T-helper 22 cell (primary cell): ENCODE results near the gene RPL7L1.
A peak's percentile ranks its signal among the peaks of the same experiment; 100 is the strongest.
"Not testable (repeated sequence)": the region's sequence is repeated elsewhere in the genome, so short reads cannot be mapped to it uniquely, and the experiment has no call there.

Experiments used
- DNase-seq: peaks from one replicate; pipeline ENCODE4 v3.0.0-alpha.2; 2020; ENCODE audit warnings: low read depth

RPL7L1 gene

DNA sequence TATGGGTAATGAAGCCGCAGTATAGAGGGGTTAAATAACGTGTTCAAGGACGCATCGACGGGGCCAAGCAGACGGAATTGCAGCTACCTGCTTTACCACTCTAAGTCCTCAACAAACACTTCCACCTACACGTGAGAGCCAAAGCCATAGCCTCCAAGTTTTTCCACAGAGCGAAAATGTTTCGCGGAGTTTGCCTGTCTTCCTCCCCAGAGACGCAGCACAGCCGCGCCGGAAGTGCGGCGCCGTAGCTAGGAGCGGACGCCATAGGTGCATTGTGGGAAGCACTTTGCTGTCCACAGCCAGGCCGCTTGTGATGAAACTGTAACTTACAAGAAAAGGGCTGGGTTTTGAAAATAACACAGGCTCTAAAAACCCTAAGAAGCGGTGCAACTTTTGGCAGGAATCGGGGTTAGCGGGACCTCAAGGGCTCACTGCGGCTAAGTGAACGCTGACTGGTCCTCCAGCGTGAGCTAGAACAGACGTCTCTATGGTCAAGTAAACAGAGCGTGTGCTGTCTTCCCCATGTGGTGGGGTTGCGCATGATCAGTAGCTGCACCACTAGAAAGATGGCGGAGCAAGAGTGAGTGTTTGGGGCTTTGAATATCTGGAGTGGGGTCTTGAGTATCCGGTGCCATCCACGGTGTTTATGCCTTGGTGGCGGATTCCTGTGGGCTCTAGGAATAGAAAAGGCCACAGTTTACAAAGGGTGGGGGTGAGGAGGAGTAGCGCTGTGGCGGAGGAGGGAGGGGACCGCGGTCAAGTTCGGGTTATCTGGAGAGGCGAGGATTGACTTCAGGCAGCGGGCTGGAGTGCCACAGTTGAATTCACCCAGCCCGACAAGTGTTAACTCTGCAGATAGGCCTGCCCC is at the start of gene RPL7L1:
Gene RPL7L1, plus strand, starts transcription at position 245 of the 868 bp plus-strand sequence. Its CDS starts 295 bp downstream, at position 540.
- peak; percentile 77 for DNase-seq

DNA sequence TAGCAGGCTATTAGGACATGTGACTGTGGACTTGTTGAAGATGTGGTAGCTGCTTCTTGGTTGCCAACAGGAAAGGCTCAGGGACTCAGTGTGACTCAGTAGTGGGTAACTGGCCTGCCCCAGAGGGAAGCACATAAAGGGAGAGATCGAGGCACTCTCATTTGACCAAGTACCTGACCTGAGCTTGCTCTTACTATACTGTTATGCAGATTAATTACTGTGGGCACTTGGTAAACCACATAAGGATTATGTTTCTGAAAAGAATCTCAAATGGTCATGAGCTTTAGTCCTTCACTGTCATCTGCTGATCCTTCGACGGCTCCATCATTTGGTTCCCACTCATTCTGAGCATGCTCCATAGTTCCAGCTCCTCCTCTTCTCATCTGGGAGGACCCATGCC is 48.2 kb upstream of the RPL7L1 start:
- DNase-seq, result no peak

DNA sequence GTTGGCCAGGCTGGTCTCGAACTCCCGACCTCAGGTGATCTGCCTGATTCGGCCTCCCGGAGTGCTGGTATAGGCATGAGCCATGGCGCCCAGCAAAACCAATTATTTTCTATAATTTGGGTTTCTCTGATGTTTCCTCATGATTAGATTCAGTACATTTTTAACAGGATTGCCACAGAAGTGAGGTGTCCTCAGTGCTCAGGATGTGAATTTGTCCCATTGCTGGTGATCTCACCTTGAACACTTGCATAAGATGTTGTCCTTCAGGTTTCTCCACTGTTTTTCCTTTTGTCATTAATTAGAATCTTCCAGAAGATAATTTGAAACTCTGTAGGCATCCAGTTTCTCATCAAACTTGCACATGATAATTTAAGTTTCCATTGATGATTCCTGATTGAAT is 45.4 kb upstream of the RPL7L1 start:
- DNase-seq, result no peak

DNA sequence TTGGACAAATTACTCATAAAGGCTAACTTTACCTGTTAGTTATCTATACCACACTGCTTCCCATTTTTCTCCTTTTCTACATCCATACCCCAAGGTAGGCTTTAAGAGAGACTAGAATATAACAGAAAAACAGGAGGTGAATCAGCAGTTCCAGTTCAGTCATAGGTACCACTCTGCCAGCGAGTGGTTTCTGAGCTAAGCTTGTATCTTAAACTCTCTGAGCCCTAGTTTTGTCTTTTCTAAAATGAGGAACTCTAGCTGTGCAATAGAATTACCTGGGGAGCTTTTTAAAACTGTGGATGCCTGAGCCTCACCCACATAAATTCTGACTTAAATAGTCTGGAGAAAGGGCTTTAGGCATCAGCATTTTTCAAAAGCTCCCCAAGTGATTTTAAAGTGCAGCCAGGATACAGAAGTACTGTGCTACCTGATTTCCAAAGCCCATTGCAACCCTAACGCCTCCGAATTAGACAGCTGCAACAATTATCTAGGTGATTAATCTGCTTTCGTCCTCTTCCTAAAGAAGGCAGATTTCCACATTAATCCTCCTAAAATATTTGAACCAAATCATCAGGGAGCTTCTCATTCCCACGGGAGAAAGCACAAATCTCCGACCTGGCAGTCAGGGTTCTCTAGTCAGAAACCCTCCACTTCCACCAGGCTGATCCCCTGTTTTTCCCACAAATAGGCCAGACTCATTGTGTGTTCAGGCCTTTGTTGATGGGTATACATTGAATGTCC is 37.4 kb upstream of the RPL7L1 start:
- no peak for DNase-seq

DNA sequence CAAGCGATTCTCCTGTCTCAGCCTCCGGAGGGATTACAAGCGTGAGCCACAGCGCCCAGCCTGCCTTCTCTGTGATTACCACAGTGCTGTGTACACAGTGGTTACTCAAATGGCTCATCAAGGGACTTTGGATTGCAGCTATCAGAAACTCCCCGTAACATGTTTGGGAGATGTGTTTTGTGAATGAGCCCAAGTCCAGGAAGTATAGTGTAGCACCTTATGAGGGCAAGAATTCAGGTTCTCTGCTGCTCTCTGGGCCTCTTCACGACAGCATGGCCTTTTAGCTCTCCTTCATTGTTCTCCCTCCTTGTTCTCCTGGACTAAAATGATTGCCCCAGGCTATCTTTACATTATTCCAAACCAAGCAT is 34.1 kb upstream of the RPL7L1 start:
- DNase-seq, result no peak

DNA sequence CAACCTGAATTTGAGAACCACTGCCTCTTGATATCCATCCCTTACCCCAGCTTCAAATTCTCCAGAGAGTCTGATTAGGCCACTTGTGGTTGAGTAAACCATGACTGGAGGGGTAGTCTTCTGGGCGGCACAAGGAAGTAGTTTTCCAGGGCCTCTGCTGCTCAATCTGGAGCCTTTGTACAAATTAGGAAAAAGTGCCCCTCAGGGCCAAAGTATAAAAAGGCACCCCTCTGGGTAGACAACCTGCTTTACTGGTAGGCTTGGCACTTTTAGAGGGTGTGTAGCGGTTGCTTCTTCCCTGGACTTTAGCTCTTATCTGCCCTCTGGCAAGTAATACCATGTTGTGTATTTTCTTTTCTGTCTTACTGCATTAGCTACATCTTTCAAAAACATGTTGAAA is 32.9 kb upstream of the RPL7L1 start:
- no peak for DNase-seq

DNA sequence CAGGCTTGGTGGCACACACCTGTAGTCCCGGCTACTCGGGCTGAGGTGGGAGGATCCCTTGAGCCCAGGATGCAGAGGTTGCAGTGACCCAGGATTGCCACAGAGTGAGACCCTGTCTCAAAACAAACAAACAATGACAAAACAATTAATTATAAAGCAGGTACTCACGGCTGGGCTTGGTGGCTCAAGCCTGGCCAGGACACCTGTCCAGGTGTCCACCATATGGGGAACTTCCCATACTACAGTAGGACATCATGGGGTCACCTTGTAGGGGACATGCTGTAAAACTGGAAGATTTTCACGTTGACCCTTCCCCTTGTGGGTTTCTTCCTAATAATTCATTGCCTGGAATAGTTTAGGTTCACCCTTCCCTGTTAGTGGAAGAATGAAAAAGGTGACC is 30.7 kb upstream of the RPL7L1 start:
- DNase-seq, result no peak

DNA sequence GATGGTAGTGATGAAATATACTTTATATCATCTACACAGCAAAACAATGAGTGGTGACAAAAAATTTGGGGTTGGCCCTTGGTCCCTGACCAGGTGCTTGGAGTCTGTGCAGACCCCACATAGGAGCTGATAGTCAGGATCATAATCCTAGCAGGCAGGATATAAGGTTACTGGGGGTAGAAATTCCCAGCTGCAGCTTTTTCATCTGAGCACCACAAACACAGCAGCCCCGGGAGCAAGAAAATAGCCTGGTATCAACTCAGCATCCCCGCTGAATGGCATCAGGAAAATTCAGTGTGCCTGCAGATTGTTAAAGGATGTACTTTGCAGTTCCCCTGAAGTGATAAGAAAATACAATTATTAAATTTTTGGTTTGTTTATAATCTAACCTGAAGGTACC is 27.8 kb upstream of the RPL7L1 start:
- no peak for DNase-seq

DNA sequence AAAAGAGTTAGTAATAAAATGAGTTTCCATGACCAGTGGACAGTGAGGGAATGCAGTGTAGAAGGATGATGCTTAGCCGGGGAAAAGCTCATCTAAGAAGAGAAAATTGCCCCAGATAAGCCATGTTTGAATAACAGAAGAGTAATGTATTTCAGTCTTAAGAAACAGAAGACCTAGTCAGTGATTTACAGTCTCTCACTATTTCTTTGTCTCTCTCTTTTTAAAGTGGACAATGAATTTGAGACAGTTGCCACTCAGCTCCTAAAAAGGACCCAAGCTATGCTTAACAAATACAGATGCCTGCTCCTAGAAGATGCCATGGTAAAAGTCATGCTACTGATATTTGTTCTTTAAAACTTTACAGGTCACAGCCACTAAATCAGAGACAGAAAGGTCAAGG is 19.4 kb upstream of the RPL7L1 start:
- DNase-seq, result no peak

DNA sequence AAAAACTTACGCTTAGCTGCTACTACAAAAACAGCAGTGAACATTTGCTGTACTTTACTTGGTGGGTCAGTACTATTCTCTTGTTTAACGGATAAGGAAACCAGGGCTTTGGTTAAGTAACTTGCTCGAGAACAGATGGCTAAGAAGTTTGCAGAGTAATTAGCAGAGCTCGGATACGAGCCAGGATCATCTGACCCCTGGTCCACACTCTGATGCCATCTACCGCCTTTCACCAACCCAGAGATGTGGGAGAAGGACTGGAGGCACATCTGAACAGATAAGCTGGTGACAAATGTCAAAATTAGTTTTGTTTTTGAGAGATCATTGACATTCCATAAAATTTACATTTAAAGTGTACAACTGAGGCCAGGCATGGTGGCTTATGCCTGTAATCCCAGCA is 18.9 kb upstream of the RPL7L1 start:
- no peak for DNase-seq

DNA sequence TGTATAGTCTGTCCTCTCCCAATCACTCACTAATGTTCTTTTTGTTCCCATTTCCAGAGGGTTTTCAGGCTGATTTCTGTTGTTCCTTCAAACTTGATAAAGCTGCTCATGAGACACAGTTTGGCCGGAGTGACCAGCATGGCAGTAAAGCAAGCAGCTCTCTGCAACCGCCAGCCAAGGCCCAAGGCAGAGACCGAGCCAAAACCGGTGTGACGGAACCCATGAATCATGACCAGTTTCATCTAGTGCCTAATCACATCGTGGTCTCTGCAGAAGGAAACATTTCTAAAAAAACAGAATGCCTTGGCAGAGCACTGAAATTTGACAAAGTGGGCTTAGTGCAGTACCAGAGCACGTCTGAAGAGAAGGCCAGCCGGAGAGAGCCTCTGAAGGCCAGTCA is 14.8 kb upstream of the RPL7L1 start:
- no peak for DNase-seq

DNA sequence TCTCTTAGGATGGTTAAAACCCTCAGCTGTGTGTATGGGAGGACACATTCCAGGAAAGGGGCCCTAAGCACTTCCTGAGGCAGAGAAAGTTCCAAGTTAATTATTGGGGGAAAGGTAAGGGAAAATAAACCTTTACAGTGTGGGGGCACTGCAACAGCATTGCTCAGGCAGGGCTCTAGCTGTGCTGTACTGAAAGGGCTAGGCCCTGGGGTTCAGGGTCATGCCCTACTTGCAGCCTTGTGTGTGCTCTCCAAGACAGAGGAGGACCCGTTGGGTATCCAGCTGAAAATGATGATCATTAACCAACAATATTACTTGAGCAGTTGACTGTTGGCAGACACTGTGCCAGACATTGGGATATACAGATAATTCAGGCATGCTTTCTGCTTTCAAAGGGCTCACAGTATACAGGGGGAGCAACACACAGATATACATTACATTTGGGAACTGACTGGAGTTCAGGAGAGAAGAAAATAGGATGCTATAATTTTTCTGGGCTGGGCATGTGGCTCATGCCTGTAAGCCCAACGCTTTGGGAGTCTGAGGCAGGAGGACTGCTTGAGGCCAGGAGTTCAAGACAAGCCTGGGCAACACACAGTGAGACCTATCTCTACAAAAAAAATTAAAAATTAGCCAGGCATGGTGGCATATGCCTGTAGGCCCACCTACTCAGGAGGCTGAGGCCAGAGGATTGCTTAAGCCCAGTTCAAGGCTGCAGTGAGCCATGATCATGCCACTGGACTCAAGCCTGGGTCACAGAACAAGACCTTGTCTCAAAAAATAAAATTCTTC is 9.1 kb upstream of the RPL7L1 start:
- DNase-seq, result no peak

DNA sequence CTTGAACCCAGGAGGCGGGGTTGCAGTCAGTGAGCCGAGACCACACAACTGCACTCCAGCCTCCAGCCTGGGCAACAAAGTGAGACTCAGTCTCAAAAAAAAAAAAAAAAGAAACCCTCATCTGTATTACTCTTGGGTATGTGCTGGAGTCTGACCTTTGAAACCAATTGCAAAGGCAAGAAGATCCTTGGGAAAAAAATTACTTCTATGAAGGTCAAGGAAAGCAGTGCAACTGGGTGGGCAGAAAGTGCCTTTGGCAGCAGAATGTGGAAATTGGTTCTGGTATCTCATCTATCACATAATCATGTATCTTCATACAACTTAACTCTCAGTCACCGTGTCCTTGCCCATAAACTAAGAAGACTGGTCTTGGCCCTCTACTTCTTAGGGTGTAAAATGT is 7.7 kb upstream of the RPL7L1 start:
- DNase-seq, result no peak

DNA sequence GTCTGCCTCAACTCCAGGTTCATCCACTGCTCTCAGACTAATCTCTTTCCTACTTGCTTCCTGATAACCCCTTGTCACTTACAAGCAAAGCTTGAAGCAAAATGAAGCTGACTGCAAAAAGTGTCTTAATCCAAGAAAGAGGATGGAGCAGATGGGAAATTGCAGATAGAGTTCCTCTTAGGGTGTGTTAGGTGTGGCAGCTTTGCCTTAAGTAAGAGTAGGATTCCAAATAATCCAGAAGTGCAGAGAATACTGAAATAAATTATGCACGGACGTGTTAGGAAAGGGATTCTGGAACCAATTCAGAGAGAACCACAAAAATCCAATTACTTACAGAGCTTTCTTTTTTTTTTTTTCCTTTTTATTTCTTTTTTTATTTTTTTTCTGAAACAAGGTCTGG is 6.1 kb upstream of the RPL7L1 start:
- DNase-seq, result no peak

DNA sequence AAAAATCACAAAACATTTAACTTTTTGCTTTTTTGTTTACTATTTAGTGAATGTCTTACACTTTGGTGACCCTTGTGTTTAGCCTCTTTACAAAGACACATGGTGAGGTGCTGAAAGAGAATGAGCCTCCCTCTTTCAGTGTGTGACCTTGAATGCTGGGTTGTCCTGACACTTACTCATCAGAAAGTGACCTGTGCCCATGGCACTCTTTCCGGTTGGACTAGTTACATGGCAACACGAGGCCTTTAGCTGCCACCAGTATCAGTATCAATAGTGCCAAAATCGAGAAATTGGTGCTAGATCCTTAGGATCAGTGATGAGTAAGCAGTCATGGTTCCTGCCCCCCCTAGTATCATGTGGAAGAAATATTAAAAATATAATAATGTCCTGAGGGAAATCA is 1.7 kb upstream of the RPL7L1 start:
- DNase-seq, result no peak

DNA sequence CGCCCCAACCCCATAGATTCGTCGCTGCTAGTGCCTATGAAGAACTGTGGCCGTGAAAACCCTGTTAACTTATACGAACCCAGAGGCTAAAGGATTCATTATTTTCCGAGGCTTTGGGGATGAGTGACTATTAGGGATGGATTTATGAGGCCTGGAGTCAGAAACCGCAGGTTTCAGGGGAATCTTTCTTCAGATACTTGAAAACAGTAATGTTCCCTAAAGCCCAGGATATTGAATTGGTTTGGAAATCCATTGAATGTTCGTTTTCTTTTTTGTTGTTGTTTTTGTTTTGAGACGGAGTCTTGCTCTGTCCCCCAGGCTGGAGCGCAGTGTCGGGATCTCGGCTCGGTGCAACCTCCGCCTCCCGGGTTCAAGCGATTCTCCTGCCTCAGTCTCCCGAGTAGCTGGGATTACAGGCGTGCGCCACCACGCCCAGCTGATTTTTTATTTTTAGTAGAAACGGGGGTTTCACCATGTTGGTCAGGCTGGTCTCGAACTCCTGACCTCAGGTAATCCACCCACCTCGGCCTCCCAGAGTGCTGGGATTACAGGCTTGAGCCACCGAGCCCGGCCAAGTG is 913 bp downstream of the RPL7L1 start:
- DNase-seq, result not testable (repeated sequence)

DNA sequence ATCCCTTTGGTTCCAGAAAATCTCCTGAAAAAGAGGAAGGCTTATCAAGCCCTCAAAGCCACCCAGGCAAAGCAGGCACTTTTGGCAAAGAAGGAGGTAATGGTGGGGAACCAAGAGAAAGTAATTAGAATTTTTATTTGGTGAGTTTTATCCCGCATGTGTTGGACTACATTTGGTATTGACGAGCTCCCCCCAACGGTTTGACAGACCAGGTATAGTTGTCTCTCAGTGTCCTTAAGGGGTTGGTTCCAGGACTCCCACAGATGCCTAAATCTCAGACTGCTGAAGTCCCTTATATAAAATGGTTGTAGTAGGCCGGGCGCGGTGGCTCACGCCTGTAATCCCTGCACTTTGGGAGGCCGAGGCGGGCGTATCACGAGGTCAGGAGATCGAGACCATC is 1.5 kb downstream of the RPL7L1 start:
- not testable (repeated sequence) for DNase-seq

DNA sequence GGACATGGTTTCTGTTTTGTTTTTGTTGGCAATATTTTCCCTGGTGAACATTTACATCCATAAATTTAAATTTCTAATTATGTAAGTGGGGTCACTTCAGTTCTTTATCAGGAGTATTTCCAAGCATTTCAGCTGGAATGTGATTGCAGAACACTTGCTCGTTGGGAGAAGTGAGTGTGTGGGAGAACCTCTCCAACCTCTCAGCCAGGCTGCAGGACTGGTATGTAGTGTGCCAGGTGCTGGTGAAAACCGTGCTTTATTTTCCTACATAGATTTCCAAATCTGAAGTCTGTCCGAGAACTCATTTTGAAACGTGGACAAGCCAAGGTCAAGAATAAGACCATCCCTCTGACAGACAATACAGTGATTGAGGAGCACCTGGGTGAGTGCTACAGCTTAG is 6.3 kb downstream of the RPL7L1 start:
- no peak for DNase-seq

DNA sequence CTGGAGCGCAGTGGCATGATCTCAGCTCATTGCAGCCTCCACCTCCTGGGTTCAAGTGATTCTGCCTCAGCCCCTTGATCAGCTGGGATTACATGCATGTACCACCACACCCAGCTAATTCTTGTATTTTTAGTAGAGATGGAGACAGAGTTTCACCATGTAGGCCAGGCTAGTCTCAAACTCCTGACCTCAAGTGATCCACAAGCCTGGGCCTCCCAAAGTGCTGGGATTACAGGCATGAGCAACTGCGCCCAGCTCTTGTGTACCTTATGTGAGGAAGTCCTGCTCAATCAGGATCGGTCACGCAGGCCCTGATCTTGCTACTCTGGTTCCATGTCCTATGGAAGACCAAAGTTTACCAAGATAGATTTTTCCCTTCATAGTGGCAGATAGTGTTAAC is 8.8 kb downstream of the RPL7L1 start:
- DNase-seq, result not testable (repeated sequence)

DNA sequence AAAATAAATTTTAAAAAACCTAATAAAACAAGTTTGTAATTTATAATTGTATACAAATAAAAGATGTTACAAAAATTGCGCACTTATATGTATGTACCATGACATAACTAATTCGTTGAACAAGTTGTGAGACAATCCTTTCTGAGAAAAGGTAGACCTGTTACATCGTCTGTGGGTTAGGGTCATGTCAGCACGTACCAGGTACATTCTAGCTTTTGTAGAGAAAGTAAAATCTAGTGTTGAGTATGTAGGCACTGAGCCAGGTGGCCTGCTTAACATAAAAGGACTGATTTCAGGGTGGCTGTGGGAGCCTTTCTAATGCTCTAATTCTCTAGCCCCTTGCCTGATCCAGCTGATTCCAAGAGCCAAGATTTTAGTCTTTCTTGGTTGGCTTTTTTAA is 10.4 kb downstream of the RPL7L1 start:
- DNase-seq, result no peak

DNA sequence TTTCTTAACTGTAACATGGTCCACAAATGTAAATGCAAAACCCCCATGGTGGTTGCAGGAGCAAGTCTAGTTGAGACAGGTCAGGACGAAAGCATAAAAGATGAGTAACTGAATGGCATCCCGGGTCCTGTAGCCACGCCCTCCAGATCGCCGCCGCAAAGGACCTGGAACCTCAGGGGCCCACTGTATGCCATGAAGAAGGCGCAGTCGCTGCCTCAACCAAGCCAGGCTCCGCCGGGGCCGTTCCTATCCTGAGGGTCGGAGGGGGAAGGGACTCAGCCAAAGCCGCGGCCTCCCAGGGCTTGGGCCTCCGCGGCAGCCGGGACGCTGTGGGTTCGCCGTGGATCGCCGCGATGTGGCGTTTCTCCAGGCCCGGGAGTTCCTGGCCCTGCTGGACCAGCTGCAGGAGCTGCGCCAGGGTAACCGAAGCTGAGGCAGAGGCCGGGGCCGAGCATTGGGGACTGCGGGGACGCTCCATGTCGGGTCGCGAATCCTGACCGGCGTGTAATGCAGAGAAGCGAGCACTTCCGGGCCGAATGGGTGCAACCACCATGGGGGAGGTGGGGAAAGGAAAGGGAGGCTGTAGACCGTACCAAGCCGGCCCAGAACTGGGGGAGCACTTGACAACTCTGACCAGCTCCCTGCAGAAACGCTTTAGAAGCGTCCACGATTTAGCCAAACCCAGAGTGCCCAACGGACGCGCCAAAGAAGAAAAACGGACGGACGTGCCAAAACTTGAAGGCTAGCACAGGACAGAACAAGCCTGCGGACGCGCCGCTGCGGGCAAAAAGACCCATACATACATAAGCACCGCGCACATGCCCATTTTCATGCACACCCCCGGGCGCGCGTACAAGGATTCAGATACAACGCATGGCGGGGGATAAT is 11.1 kb downstream of the RPL7L1 start:
- peak; percentile 80 for DNase-seq
